ENCODE data around the gene DYNLL1.
"Not testable (repeated sequence)": the region's sequence is repeated elsewhere in the genome, so short reads cannot be mapped to it uniquely, and the experiment has no call there.

DYNLL1 gene

DNA sequence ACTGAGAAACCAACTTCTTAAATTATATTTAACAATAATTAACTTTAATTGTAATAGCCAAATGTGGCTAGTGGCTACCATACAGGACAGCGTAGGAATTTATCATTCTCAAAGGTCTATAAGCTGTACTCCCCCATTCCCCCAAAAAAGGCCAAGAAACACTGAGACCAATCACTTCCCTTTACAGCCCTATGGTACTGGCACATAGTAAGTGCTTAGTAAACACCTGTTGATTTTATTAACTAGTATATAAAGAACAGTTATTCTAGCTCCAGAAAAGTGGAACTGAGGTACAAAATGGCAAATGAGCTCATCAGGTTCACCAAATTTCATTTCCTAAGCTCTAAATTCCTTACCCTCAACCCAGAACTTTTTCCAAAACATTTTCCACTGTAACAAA is 20.3 kb upstream of the DYNLL1 start:
- DNase-seq: no peak

DNA sequence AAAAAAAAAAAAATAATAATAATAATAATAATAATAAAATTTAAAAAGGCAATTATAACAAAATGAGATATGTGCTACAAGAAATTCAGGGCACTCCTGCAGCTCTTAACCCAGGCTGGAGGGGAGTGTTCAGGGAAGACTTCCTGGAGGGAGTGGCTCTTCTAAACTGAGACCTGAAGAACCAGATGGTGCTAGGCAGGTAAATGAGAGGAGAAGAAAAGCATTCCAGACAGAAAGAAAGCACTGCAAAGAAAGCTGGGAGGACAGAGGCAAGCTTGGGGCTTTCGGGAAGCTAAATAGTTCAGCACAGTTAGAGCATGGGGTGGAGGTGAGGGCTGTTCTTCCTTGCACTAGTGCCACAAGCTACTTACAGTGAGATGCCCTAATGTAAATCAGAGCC is 16.5 kb upstream of the DYNLL1 start:
- no peak for DNase-seq

DNA sequence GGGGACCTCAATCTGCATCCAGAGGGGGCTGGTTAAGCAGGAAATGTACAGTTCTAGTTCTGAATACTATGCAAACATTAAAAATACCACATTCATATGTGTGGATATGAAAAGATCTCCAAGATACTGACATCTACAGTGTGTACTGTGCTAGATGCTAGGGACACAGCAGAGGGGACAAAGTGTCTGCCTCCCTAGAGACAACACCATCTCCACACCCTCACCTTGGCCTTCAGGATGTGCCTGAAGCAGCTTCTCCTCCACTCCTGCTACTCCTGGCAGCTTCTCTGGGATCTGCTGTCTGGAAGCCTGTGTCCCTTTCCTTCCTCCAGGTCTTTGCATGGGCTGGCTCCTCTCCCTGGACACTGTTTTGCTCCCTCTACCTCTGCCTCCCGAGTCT is 15.7 kb upstream of the DYNLL1 start:
- no peak for DNase-seq

DNA sequence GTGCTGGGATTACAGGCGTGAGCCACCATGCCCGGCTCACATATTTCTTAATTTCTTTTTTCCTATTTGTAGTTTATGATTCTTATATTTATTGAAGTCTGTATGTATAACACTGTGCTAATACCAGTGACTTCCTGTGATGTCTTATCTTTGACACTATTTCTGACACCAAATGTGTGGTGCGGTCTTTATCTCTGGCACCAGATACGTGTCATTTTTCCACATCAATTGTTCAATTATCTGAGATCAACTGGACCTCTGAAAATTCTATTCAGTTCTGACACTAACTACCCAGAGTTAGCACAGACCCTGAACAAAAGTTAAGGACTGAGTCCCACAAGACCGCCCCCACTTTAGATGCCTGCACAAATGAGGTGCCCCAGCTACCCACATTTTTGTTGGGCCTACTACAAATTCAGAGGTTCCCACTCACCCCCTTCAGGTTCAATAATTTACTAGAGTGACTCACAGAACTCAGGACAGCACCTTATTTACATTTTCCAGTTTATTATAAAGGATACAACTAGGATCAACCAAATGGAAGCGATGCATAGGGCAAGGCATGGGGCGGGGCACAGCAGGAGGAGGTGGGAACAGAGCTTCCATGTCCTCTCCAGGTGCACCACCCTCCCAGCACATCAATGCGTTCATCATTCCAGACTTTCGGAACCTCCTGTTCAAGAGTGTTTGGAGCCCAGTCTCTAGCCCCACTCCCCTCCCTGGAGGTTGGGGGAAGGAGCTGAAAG is 14.7 kb upstream of the DYNLL1 start:
- no peak for DNase-seq

DNA sequence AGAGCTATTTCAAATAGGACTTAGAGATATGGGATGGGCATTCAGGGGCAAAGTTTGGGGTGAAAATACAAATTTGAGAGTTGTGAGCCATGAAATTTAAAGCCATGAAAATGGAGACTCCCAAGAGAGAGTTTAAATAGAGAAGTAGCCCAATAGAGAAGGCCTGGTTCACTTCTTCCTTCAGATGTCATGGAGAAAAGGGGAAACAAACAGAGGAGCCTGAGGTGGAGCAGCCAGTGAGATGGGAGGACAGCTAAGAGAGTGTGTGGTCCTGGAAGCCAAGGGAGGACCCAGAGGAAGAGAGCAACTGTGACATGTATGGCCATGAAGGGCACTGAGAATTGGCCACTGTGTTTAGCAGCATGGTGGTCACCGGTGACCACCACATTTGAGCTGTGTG is 12.3 kb upstream of the DYNLL1 start:
- peak; percentile 33 for DNase-seq

DNA sequence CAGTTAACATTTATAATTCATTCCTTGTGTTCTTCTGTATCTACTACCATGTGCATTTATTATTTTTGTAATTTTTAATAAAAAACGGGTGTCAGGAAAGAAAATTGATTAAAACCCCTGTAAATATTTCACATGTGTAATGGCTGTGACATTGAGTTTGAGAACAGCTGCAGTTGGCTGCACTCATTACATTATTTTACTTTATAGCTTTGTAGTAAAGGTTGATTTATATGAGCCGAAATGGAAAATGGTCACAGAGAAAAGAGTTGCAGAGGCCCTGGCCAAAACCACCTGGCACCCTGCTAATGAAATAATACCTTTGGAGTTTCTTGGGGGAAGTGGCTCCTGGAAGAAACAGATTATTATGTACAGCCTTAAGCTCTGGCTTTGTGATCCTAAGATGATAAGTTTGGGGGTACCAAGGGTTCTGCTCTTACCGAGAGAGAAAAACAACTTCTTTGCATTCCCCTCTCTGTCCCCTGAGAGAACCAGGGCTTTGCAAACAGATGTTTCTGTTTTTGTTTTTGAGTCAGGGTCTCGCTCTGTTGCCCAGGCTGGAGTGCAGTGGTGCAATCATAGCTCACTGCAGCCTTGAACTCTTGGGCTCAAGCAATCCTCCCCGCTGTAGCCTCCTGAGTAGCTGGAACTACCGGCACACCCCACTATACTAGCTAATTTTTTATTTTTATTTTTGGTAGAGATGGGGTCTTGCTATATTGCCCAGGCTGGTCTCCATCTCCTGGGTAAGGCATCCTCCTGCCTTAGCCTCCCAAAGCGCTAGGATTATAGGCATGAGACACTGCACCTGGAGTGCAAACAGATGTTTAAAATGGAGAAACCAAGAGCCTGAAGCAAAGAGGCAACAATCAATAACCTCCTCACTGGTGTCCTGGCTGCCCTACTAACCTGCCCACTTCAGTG is 9.7 kb upstream of the DYNLL1 start:
- no peak for DNase-seq

DNA sequence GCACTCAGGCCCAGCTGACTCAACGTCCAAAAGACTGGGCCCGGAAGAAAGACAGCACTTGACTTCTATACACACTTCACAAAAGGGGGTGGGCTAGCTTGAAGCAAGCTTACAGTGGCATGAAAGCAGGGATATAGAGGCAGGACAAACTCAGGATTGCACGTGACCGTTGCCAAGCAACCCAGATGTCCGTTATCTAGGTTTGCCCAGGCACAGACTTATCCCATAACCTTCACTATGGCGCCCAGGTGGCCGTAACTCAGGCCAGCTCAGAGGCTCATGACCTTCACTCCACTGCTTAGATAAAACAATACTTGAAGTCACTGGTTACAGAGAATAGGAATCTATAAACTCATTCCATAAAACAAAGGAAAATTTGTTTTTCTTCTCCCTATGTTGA is 8.4 kb upstream of the DYNLL1 start:
- DNase-seq: not testable (repeated sequence)

DNA sequence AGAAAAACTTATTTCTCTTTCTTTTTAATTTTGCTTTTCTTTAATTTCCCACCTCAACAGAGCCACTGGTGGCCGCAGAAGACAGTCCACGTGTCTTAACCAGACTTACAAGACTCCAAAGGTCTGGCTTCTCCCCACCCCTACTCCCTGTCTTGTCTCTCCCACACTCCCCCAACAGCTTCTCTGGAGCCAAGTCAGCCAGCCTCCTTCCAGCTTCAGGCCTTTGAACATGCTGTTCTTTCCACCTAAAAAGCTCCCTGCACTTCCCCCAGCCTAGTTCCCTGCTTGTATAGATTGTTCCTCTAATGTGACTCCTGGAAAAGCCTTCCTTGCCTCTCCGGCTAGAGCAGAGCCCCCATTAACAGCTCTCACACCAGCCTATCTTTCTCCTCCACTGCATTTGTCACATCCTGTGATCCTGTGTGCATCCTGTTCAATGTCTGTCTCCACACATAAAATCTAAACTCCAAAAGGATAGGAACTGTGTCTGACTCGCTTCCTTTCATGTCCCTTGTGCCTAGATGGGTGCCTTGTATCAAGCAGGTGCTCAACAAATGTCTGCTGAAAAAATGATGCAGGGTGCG is 7.8 kb upstream of the DYNLL1 start:
- DNase-seq: no peak

DNA sequence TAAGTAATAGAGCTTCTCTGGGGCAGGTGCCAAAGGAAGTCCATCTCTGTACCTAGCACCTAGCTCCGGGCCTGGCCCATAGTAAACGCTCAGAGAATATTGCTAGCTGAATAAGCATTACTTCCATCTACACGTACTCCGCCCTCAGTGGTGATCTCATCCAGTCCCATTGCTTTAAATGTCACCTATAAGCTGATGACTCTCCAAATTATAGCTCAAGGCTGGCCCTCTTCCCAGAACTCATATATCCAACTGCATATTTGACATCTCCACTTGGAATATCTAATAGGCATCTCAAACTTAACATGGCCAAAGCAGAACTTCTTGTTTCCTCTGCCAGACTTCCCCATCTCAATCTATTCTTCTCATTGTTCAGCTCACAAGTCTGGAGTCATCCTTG is 6.9 kb upstream of the DYNLL1 start:
- DNase-seq: no peak

DNA sequence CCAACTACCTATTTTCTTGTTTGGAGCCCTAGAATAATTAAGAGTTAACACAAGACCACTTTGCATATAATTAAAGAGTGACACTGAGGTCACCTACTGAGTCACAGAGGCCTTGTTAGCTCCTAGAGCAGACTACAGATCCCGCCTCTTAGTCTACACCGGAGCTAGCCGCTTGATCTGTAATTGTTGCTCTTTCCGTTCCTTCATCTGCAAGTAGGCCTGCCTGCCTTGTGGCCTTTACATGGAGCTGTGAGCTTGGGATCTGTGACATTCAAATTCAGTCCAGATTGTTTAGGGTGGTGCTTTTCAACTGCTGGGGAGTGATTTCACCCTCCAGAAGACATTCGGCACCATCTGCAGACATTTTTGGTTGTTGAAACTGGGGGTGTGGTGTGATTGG is 5.6 kb upstream of the DYNLL1 start:
- DNase-seq: no peak

DNA sequence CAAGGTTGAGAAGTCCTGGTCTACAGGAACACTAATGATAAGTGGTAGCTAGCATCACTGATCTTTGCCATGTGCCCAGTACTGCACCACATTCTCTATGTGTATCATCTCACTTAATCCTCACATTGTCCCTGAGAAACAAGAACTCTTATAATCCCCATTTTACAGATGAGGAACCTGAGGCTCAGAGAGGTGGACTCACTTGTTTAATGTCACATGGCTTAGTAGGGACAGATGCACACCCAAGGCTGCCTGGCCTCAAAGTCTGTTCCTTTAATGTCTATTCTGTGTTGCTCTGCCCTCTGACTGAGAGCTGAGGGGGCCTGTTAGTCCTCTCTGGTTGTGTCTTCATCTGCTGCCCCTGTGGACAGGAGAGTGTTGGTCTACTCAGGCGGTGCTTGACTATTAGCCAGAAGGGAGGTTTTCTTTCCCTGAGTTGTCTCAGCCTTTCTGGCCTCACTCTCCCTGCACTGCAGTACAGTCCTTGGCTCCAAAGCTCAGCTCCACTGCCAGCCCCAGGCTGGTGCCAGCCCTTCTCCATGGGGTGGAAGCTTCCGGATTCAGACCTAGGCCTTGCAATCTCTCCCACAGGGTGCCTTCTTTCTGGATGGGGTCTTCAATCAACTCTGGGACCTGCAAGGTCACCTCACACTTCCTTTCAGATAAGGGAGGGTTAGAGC is 4.9 kb upstream of the DYNLL1 start:
- no peak for DNase-seq

DNA sequence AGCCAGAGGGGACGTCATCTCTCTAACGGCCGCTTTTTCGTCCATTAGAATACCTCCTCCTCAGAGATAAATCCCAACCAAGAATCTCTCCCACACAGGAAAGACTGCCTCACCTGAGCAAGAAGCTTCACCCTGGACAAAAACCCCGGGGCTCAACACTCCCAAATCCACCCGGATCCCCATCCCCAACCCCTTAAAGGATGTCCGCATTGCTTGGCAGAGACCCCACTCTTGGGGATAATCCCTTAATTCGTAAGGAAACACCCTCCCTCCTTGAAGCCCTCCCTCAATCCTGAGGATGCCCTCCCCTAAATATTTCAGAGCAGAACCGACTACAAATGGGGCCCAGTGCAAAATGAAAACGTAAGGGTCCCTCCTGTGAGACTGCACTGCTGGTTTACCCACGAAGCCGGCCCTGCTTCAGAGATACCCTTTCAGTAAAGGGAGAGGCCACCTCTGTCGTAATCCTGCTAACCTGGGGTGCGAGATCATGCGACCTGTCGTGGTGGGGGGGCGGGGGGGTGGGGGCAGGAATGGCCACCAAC is 655 bp upstream of the DYNLL1 start:
- DNase-seq: no peak

DNA sequence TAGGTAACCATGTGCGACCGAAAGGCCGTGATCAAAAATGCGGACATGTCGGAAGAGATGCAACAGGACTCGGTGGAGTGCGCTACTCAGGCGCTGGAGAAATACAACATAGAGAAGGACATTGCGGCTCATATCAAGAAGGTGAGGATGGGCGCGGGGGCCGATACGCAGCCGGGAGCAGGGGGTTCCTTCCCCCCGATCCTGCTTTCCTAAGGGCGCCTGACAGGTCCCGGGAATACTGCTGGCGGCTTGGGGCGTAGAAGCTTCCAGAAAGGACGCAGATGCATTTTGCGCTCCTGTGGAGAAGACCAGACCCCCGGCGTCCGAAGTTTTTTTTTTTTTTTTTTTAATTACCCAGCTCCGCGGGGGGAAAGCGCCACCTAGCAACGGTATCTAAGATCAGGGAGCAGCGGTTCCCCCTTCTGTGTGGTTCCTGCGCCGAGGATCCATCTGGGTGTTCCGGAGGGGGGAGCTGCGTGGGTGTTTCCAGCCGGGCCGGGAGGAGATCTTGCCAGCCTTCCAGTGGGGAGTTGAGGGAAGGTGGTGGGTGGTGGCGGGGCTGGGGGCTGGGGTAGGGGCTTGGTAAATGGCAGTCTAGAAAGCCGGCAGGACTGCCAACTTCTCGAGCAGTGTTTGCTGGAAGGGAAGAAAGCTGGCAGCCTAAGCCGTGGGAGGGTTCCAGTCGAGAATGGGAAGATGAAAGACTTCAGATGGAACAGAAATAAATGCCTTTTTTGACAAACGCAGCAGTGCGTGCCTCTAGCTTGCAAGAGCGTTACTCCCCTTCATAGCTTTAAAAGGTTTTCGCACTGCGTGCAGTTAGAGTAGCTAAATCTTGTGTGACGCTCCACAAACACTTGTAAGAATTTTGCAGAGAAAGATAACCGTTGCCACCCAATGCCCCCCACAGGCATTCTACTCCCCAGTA is 764 bp downstream of the DYNLL1 start:
- DNase-seq: peak; percentile 71

DNA sequence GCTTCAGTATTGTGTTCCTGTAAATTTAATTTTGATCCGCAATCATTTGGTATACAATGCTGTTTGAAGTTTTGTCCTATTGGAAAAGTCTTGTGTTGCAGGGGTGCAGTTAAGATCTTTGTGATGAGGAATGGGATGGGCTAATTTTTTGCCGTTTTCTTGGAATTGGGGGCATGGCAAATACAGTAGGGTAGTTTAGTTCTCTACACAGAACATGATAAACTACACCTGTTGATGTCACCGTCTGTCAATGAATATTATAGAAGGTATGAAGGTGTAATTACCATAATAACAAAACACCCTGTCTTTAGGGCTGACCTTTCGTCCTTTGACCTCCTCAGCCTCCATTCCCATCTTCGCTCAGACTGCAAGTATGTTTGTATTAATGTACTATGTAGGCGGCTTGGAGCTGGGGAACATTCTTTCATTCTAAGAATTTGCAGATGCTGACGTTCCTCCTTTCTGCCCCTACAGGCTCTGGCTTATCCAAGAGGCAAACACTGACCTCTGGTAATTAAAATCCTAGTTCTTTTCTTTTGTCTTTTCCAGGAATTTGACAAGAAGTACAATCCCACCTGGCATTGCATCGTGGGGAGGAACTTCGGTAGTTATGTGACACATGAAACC is 1.7 kb downstream of the DYNLL1 start:
- DNase-seq: no peak

DNA sequence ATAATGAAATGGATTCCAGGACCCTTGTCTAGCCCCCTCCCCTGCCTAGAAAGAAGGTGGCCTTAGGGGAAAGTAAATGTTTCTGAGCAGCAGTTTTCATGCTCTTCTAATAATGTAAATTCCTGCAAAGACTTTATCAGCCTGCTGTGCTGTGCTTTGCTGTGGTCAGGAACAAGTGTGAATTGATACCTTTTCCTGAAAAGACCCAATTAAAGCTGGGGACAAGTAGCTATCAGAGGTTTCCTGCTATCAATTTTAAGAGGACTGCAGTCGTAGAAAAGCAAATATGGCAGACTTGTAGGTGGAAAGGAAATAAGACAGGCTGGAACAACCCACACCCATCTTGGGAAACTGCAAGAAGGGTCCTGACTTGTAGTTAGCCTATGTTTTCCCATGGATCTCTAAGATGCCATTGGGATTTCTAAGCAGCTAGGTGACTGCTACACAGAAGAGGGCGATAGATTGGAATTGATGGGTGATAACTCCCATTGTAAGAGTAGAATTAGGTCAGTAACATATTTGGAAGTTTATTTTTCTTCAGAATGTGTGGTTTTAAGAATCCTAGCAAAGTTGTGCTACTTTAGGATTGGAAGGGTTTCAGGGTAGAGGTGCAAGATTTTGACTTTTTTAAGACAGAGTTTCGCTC is 3.1 kb downstream of the DYNLL1 start:
- DNase-seq: no peak

DNA sequence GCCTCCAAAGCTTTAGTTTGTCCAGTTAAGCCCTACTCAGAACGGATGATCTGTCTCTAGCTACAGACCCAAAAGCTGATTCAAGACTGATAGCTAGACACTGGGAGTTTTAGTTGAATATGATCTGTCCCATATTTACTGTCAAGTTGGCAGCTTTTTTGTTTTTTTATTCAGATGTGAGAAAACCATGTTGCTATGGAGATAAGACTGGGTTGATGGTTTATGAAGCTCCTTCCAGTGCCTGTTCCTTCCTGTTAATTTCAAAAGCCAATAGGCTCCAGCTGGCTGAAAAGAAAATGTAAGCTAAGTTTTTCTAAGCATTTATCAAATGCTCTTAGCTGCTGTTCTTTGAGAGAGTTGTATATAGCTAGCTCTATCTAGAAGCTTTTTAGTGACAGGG is 4.7 kb downstream of the DYNLL1 start:
- DNase-seq: no peak

DNA sequence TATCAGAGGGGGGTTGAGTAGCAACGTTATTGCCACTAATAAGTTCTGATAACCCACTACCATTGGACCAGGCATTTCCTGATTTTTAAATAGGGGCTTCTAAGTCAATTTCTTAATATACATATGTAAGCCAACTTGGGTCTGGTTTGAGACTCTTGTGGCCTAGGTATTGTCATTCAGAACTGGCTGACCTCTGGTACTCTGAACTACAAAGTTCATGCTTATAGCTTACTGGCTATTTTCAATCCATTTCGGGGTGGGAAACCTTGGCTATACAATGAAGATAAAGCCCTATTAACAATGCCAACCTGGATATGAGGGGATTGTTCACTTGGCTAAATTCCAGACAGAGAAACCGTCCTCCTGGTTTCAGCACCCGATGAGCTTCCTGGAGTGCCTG is 8.7 kb downstream of the DYNLL1 start:
- no peak for DNase-seq

DNA sequence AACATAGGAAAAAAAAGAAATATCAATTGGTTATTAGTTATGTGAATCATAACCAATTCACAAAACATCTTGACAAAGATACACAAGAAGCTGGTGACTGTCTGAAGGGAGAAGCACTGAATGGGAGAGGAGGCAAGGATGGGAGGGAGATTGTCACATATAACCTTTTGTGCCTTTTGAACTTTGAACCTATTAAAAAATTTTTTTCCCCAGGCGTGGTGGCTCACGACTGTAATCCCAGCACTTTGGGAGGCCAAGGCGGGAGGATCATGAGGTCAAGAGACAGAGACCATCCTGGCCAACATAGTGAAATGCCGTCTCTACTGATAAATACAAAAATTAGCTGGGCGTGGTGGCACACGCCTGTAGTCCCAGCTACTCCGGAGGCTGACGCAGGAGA is 12.6 kb downstream of the DYNLL1 start:
- no peak for DNase-seq

DNA sequence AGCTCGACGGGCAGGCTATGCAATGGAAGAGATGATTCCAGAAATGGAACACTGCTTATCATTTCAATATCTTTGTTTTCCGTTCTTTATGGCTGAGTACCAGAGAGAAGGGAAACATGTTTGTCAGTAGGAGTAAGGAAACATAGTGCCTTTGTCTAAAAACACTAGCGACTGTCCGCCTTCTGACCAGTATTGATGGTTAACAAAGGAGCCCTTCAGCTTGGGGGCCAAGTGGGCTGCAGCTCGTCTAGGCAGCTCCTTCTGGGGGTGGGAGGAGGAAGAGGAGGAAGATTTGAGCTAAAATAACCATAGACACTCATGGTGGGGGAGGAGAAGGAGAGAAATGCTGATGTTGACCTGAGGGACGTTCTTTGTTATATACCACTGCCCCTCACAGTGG is 18.1 kb downstream of the DYNLL1 start:
- no peak for DNase-seq

DNA sequence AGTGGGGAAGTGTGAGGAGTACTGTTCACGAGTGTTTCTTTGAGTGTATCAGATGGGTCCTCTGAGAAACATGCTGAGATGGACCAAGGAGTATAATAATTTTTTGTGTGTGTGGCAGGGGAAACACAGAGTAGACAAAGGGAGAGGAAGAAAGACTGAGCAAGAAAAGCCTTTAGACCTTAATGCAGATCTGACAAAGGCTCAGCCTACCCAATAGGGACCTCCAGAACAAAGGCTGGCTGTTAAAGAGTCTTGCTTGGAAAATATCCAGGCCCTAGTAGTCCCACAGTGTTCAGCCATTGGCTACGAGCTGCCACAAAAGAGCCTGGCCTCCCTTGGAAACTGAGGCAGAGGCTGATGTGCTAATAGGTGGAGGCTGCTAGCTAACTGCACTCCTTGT is 19.6 kb downstream of the DYNLL1 start:
- no peak for DNase-seq

DNA sequence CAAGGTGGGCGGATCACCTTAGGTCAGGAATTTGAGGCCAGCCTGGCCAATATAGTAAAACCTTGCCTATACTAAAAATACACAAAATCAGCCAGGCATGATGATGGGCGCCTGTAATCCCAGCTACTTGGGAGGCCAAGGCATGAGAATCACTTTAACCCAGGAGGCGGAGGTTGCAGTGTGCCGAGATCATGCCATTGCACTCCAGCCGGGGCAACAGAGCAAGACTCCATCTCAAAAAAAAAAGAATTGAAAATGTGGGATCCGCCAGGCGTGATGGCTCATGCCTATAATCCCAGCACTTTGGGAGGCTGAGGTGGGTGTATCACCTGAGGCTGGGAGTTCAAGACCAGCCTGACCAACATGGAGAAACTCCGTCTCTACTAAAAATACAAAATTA is 23.4 kb downstream of the DYNLL1 start:
- not testable (repeated sequence) for DNase-seq
